ENCODE results near the gene EHD2. TPM values are rescaled to one million over a fixed set of nuclear protein-coding genes. Genes with fewer than 3 reads are reported as not detected.

Gene EHD2
- polyA plus RNA-seq, 3 donors = not detected

DNA sequence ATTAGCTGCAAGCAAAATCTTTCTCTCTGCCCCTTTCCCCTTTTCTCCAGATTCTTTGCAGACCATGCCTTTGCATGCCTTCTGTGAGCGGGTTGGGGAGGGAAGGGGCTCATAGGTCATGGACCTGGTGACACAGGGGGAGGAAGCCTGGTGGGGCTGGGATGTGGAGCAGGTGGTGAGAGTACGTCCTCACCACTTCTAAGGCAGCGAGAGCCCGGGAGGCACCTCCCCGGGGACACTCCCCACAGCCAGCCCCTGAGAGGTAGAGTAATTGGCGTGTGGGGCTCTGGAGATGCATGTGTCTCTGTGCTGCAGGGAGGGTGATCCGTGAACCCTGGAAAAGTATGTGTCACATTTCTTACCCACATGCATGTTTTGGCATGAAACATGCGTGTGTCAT is 42.5 kb upstream of the EHD2 start:
- 100% methylated on average over 3 of the region's 8 CpGs for WGBS (ENCODE audit: insufficient coverage)
- no peaks in the 10 kb centered on the region for H3K27me3 ChIP-seq (ENCODE audit: control insufficient read depth in 2 of 2, insufficient read depth in 2 of 2, low read length in 2 of 2)
- H3K4me1 ChIP-seq (ENCODE audit: control insufficient read depth in 1 of 2, insufficient read depth in 2 of 2, low read length in 2 of 2) = peaks cover 5% of the 10 kb centered on the region in 2 donors
- Mint-ChIP-seq H3K36me3 (peaks cover 46 to 69% of the 10 kb centered on the region in 2 donors), H3K27me3 (ENCODE audit: low read depth in 3 of 3) (peaks cover 0 to 3% (median 0%) of the 10 kb centered on the region in 3 donors), H3K9me3 (no peaks in the 10 kb centered on the region), H3K4me1 (peaks cover 11% of the 10 kb centered on the region), H3K4me3 (no peak overlapping the region), H3K27ac (no peak overlapping the region)
- H3K4me3 ChIP-seq (replicated peaks in 1 of 3; ENCODE audit: low read depth in 2 of 3, low read length in 3 of 3) = no peak overlapping the region
- H4K20me1 ChIP-seq (ENCODE audit: insufficient read depth, low read length) = peaks cover 61% of the 10 kb centered on the region
- intact Hi-C loops (cut with micrococcal nuclease) = no loop called here
- TF ChIP-seq, protein P1, sequence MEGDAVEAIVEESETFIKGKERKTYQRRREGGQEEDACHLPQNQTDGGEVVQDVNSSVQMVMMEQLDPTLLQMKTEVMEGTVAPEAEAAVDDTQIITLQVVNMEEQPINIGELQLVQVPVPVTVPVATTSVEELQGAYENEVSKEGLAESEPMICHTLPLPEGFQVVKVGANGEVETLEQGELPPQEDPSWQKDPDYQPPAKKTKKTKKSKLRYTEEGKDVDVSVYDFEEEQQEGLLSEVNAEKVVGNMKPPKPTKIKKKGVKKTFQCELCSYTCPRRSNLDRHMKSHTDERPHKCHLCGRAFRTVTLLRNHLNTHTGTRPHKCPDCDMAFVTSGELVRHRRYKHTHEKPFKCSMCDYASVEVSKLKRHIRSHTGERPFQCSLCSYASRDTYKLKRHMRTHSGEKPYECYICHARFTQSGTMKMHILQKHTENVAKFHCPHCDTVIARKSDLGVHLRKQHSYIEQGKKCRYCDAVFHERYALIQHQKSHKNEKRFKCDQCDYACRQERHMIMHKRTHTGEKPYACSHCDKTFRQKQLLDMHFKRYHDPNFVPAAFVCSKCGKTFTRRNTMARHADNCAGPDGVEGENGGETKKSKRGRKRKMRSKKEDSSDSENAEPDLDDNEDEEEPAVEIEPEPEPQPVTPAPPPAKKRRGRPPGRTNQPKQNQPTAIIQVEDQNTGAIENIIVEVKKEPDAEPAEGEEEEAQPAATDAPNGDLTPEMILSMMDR (IDR thresholded peaks at IDR 0.05) = no peak
- no peak for DNase-seq
- H3K9me3 ChIP-seq (replicated peaks in 1 of 2; ENCODE audit: control insufficient read depth in 1 of 2, insufficient read depth in 1 of 2, low read length in 2 of 2) = no peaks in the 10 kb centered on the region
- peaks cover 34% of the 10 kb centered on the region for H3K79me2 ChIP-seq (ENCODE audit: insufficient read depth, low read length)
- H3K4me2 ChIP-seq (replicated peaks; ENCODE audit: extremely low read depth, low read length, poor library complexity, severe bottlenecking) = no peak overlapping the region
- H3K9ac ChIP-seq (ENCODE audit: insufficient read depth, low read length, poor library complexity, severe bottlenecking) = no peak overlapping the region
- H2AFZ ChIP-seq (ENCODE audit: insufficient read depth, low read depth, low read length, poor library complexity, severe bottlenecking) = no peak overlapping the region
- no peak overlapping the region for H3K27ac ChIP-seq (ENCODE audit: low read depth in 1 of 2, low read length in 2 of 2)
- peaks cover 29 to 61% of the 10 kb centered on the region in 2 donors for H3K36me3 ChIP-seq (replicated peaks in 1 of 2; ENCODE audit: control insufficient read depth in 1 of 2, insufficient read depth in 2 of 2, low read length in 2 of 2)

DNA sequence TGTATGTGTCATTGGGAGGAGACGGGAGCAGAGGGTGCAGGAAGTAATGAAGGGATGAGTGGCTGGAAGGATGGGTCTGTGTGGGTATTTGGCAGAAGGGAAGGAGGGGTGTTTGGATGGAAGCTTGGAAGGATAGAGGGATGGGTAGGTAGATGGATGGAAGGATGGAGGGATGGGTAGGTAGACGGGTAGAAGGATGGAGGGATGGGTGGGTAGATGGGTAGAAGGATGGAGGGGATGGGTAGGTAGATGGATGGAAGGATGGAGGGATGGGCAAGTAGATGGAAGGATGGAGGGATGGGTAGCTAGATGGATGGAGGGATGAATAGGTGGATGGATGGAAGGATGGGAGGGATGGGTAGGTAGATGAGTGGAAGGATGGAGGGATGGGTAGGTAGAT is 41.7 kb upstream of the EHD2 start:
- TF ChIP-seq, protein P1 (IDR thresholded peaks at IDR 0.05) = no peak
- H3K27me3 Mint-ChIP-seq (ENCODE audit: low read depth in 3 of 3) = peaks cover 0 to 3% (median 0%) of the 10 kb centered on the region in 3 donors
- intact Hi-C loops (cut with micrococcal nuclease) = no loop called here
- Histone ChIP-seq H3K9ac (ENCODE audit: insufficient read depth, low read length, poor library complexity, severe bottlenecking) (no peak overlapping the region), H2AFZ (ENCODE audit: insufficient read depth, low read depth, low read length, poor library complexity, severe bottlenecking) (no peak overlapping the region), H3K4me2 (replicated peaks; ENCODE audit: extremely low read depth, low read length, poor library complexity, severe bottlenecking) (no peak overlapping the region), H3K27me3 (ENCODE audit: control insufficient read depth in 2 of 2, insufficient read depth in 2 of 2, low read length in 2 of 2) (no peaks in the 10 kb centered on the region), H3K9me3 (replicated peaks in 1 of 2; ENCODE audit: control insufficient read depth in 1 of 2, insufficient read depth in 1 of 2, low read length in 2 of 2) (no peaks in the 10 kb centered on the region), H4K20me1 (ENCODE audit: insufficient read depth, low read length) (peaks cover 56% of the 10 kb centered on the region), H3K79me2 (ENCODE audit: insufficient read depth, low read length) (peaks cover 29% of the 10 kb centered on the region), H3K27ac (ENCODE audit: low read depth in 1 of 2, low read length in 2 of 2) (no peak overlapping the region), H3K4me1 (ENCODE audit: control insufficient read depth in 1 of 2, insufficient read depth in 2 of 2, low read length in 2 of 2) (no peaks in the 10 kb centered on the region), H3K4me3 (replicated peaks in 1 of 3; ENCODE audit: low read depth in 2 of 3, low read length in 3 of 3) (no peak overlapping the region), H3K36me3 (replicated peaks in 1 of 2; ENCODE audit: control insufficient read depth in 1 of 2, insufficient read depth in 2 of 2, low read length in 2 of 2) (peaks cover 35 to 68% of the 10 kb centered on the region in 2 donors)
- WGBS (ENCODE audit: insufficient coverage) = 92% methylated on average over 2 of the region's 2 CpGs
- H3K4me3 Mint-ChIP-seq = no peak overlapping the region
- peaks cover 5% of the 10 kb centered on the region for H3K4me1 Mint-ChIP-seq
- H3K9me3 Mint-ChIP-seq = no peaks in the 10 kb centered on the region
- H3K36me3 Mint-ChIP-seq = peaks cover 47 to 75% of the 10 kb centered on the region in 2 donors
- DNase-seq = no peak
- H3K27ac Mint-ChIP-seq = peak overlapping the region in 1 of 7 donors; percentile 38
